CD4-positive, alpha-beta memory T cell (primary cell): ENCODE measurements around the gene MYO18A. TPM values are rescaled to one million over a fixed set of nuclear protein-coding genes. Genes with fewer than 3 reads are reported as not detected.

Experiments used
- CTCF ChIA-PET: fragments of 350-600 bp; sonication (Branson Sonifier 250); formaldehyde crosslinking; loops from one replicate; lab custom pipeline; 2021; ENCODE audit warnings: inconsistent platforms; ENCODE audit not compliant: partially characterized antibody; lab: Charles Lee
- POLR2A ChIA-PET: fragments of 350-600 bp; sonication (Branson Sonifier 250); formaldehyde crosslinking; loops from one replicate; lab custom pipeline; 2021; ENCODE audit not compliant: partially characterized antibody; lab: Charles Lee
- DNase-seq, 5 donors: peaks; one replicate each; pipeline versions ENCODE4 v3.0.0 to v3.0.0-alpha.2; 2020 to 2022; ENCODE audit warnings: mixed read lengths in 1 of 5
- H3K27ac ChIP-seq: one replicate; pipeline ENCODE4 v1.7.0; 2013; ENCODE audit warnings: low read depth, low read length
- H3K27me3 ChIP-seq: 2 replicates; pipeline ENCODE4 v1.7.0; 2013; ENCODE audit warnings: mild to moderate bottlenecking, low read length, moderate library complexity; ENCODE audit not compliant: insufficient read depth
- H3K36me3 ChIP-seq: 2 replicates; pipeline ENCODE4 v1.7.0; 2013; ENCODE audit warnings: mild to moderate bottlenecking, low read length, moderate library complexity; ENCODE audit not compliant: insufficient read depth
- H3K4me1 ChIP-seq: 2 replicates; pipeline ENCODE4 v1.7.0; 2013; ENCODE audit warnings: mild to moderate bottlenecking, low read length, moderate library complexity; ENCODE audit not compliant: insufficient read depth
- H3K4me3 ChIP-seq, 2 donors: one replicate each; pipeline ENCODE4 v1.7.0; 2013; ENCODE audit warnings: low read length in 2 of 2, mild to moderate bottlenecking in 1 of 2
- H3K9me3 ChIP-seq, 2 donors: one replicate each; pipeline ENCODE4 v1.7.0; 2013; ENCODE audit warnings: low read length in 2 of 2, control low read depth in 1 of 2; ENCODE audit not compliant: control insufficient read depth in 1 of 2
- H3K27ac Mint-ChIP-seq, 7 donors: one replicate each; pipeline ENCODE4 v1.8.0; 2020 to 2021; ENCODE audit warnings: mixed read lengths in 7 of 7, mild to moderate bottlenecking in 6 of 7, inconsistent platforms in 3 of 7, moderate library complexity in 3 of 7
- H3K27me3 Mint-ChIP-seq, 2 donors: one replicate each; pipeline ENCODE4 v1.8.0; 2020 to 2021; ENCODE audit warnings: mixed read lengths in 2 of 2
- H3K36me3 Mint-ChIP-seq, 2 donors: one replicate each; pipeline ENCODE4 v1.8.0; 2020 to 2021; ENCODE audit warnings: mixed read lengths in 2 of 2, inconsistent platforms in 1 of 2, mild to moderate bottlenecking in 1 of 2
- H3K4me1 Mint-ChIP-seq, 4 donors: one replicate each; pipeline ENCODE4 v1.8.0; 2020 to 2021; ENCODE audit warnings: mixed read lengths in 4 of 4, mild to moderate bottlenecking in 1 of 4
- H3K4me3 Mint-ChIP-seq, 8 donors: one replicate each; pipeline ENCODE4 v1.8.0; 2020 to 2021; ENCODE audit warnings: mixed read lengths in 8 of 8, mild to moderate bottlenecking in 7 of 8, moderate library complexity in 6 of 8, inconsistent platforms in 3 of 8
- H3K9me3 Mint-ChIP-seq, 8 donors: one replicate each; pipeline ENCODE4 v1.8.0; 2020 to 2021; ENCODE audit warnings: mixed read lengths in 8 of 8, mild to moderate bottlenecking in 5 of 8, inconsistent platforms in 3 of 8, moderate library complexity in 1 of 8
- intact Hi-C: fragments of 100-400 bp; cut with micrococcal nuclease; formaldehyde crosslinking; loops from one replicate; pipeline ENCODE4 v1.15.1; 2023
- polyA plus RNA-seq, 2 donors: library from polyadenylated mRNA; unstranded; fragments of 300-500 nt; fragmentation: Illumina TruSeq; gene quantifications; one replicate each; pipeline ENCODE4 v1.2.3, GENCODE V29; 2021
- total RNA-seq, 2 experiments: library from RNA; stranded (reverse); gene quantifications; one replicate each; pipeline ENCODE4 v1.2.3, GENCODE V29; 2021

MYO18A gene
- total and polyA plus RNA-seq, 4 experiments from 2014 or later, result 6.0 to 136 (median 89.5) TPM

GRCh38 chr17:29143894-29144293, 36.3 kb downstream of the MYO18A start:
- no peaks in the 10 kb centered on the region for H3K36me3 ChIP-seq
- H3K4me3 ChIP-seq, result no peak overlapping the region
- H3K27me3 Mint-ChIP-seq, result no peaks in the 10 kb centered on the region
- CTCF ChIA-PET, result interaction anchor here (1.4 to 17.1 kb wide), 6 partner anchors 12 to 76 kb away, joined by 4 to 465 read pairs (median 112); partner anchors contain the start of gene MYO18A
- peaks cover 36 to 74% (median 49%) of the 10 kb centered on the region in 4 donors for H3K4me1 Mint-ChIP-seq
- DNase-seq, result no peak
- peaks cover 49% of the 10 kb centered on the region for H3K4me1 ChIP-seq
- H3K27ac Mint-ChIP-seq, result peak overlapping the region in 5 of 7 donors; percentile 18 to 84 (median 72)
- H3K36me3 Mint-ChIP-seq, result peaks cover 0 to 6% of the 10 kb centered on the region in 2 donors
- intact Hi-C loops, result loop anchor here (5.0 to 10.0 kb wide), 2 partner anchors 391 to 427 kb away; partner anchors contain the start of genes RAB34 and RPL23A
- no peaks in the 10 kb centered on the region for H3K27me3 ChIP-seq
- H3K4me3 Mint-ChIP-seq, result peak overlapping the region in 1 of 8 donors; percentile 40
- H3K9me3 Mint-ChIP-seq, result no peaks in the 10 kb centered on the region
- no peak overlapping the region for H3K27ac ChIP-seq
- POLR2A ChIA-PET, result interaction anchor here (0.7 to 3.1 kb wide), 3 partner anchors 19 to 150 kb away, joined by 3 to 18 read pairs (median 3); partner anchors contain the start of gene NUFIP2
- H3K9me3 ChIP-seq, result no peaks in the 10 kb centered on the region

GRCh38 chr17:29141514-29141876, 38.7 kb downstream of the MYO18A start:
- peak overlapping the region; percentile 81 for H3K27ac ChIP-seq
- Mint-ChIP-seq H3K27ac (peak overlapping the region; percentile 91 to 99 (median 97)), H3K36me3 (peaks cover 7 to 23% of the 10 kb centered on the region in 2 donors), H3K27me3 (no peaks in the 10 kb centered on the region), H3K4me1 (peaks cover 52 to 83% (median 65%) of the 10 kb centered on the region in 4 donors), H3K9me3 (no peaks in the 10 kb centered on the region), H3K4me3 (peak overlapping the region; percentile 90 to 98 (median 92))
- POLR2A ChIA-PET, result interaction anchor here (0.6 to 4.0 kb wide), 11 partner anchors 11 to 194 kb away, joined by 3 to 32 read pairs (median 6); partner anchors contain the start of gene MYO18A
- peak overlapping the region; percentile 55 to 72 for H3K4me3 ChIP-seq
- H3K4me1 ChIP-seq, result peaks cover 67% of the 10 kb centered on the region
- CTCF ChIA-PET, result interaction anchor here (3.1 to 17.1 kb wide), 5 partner anchors 7 to 78 kb away, joined by 12 to 465 read pairs (median 44); partner anchors contain the start of gene MYO18A
- no peaks in the 10 kb centered on the region for H3K27me3 ChIP-seq
- intact Hi-C loops, result loop anchor here (1.0 to 10.0 kb wide), 4 partner anchors 17 to 424 kb away; partner anchors contain the start of genes NUFIP2, RAB34 and RPL23A
- no peaks in the 10 kb centered on the region for H3K9me3 ChIP-seq
- no peak for DNase-seq
- peaks cover 4% of the 10 kb centered on the region for H3K36me3 ChIP-seq

GRCh38 chr17:29140631-29141513, 39.3 kb downstream of the MYO18A start:
- intact Hi-C loops, result loop anchor here (1.0 to 10.0 kb wide), 6 partner anchors 7 to 424 kb away; partner anchors contain the start of genes NUFIP2, RAB34 and RPL23A
- no peaks in the 10 kb centered on the region for H3K27me3 Mint-ChIP-seq
- H3K27me3 ChIP-seq, result no peaks in the 10 kb centered on the region
- H3K9me3 ChIP-seq, result no peaks in the 10 kb centered on the region
- DNase-seq, result peak; percentile 55 to 84 (median 60)
- peaks cover 52 to 84% (median 69%) of the 10 kb centered on the region in 4 donors for H3K4me1 Mint-ChIP-seq
- peaks cover 7% of the 10 kb centered on the region for H3K36me3 ChIP-seq
- H3K36me3 Mint-ChIP-seq, result peaks cover 11 to 26% of the 10 kb centered on the region in 2 donors
- peak overlapping the region; percentile 55 to 72 for H3K4me3 ChIP-seq
- peaks cover 71% of the 10 kb centered on the region for H3K4me1 ChIP-seq
- H3K27ac Mint-ChIP-seq, result peak overlapping the region; percentile 91 to 99 (median 97)
- ChIA-PET CTCF (interaction anchor here (0.8 to 17.1 kb wide), 10 partner anchors 8 to 189 kb away, joined by 3 to 465 read pairs (median 18); partner anchors contain the start of genes MYO18A and PHF12), POLR2A (interaction anchor here (0.6 to 4.4 kb wide), 23 partner anchors 9 to 545 kb away, joined by 3 to 50 read pairs (median 6); partner anchors contain the start of genes MYO18A, NUFIP2, PHF12 and RPL23A)
- no peaks in the 10 kb centered on the region for H3K9me3 Mint-ChIP-seq
- H3K27ac ChIP-seq, result peak overlapping the region; percentile 81
- H3K4me3 Mint-ChIP-seq, result peak overlapping the region; percentile 90 to 98 (median 92)

GRCh38 chr17:29140051-29140621, 40.1 kb downstream of the MYO18A start:
- H3K27ac Mint-ChIP-seq, result peak overlapping the region; percentile 91 to 99 (median 97)
- peak; percentile 65 to 92 (median 69) for DNase-seq
- H3K27ac ChIP-seq, result peak overlapping the region; percentile 81
- no peaks in the 10 kb centered on the region for H3K27me3 ChIP-seq
- POLR2A ChIA-PET, result interaction anchor here (0.7 to 4.4 kb wide), 17 partner anchors 9 to 475 kb away, joined by 3 to 50 read pairs (median 10); partner anchors contain the start of genes NUFIP2, PHF12 and RPL23A
- peaks cover 14% of the 10 kb centered on the region for H3K36me3 ChIP-seq
- H3K9me3 ChIP-seq, result no peaks in the 10 kb centered on the region
- peaks cover 49 to 82% (median 63%) of the 10 kb centered on the region in 4 donors for H3K4me1 Mint-ChIP-seq
- intact Hi-C loops, result loop anchor here (1.0 to 10.0 kb wide), 5 partner anchors 8 to 423 kb away; partner anchors contain the start of genes NUFIP2, RAB34 and RPL23A
- peaks cover 16 to 30% of the 10 kb centered on the region in 2 donors for H3K36me3 Mint-ChIP-seq
- CTCF ChIA-PET, result interaction anchor here (0.8 to 17.1 kb wide), 10 partner anchors 9 to 189 kb away, joined by 3 to 465 read pairs (median 17); partner anchors contain the start of genes MYO18A and PHF12
- H3K9me3 Mint-ChIP-seq, result no peaks in the 10 kb centered on the region
- no peaks in the 10 kb centered on the region for H3K27me3 Mint-ChIP-seq
- H3K4me3 ChIP-seq, result peak overlapping the region; percentile 55 to 72
- peaks cover 69% of the 10 kb centered on the region for H3K4me1 ChIP-seq
- peak overlapping the region; percentile 90 to 98 (median 92) for H3K4me3 Mint-ChIP-seq

- no peaks in the 10 kb centered on the region for H3K27me3 Mint-ChIP-seq
- H3K27ac ChIP-seq, result peak overlapping the region; percentile 81
- no peaks in the 10 kb centered on the region for H3K27me3 ChIP-seq
- POLR2A ChIA-PET, result interaction anchor here (0.6 to 4.4 kb wide), 15 partner anchors 9 to 189 kb away, joined by 3 to 50 read pairs (median 11); partner anchors contain the start of genes NUFIP2 and PHF12
- DNase-seq, result peak in 4 of 5 donors; percentile 18 to 51 (median 21)
- intact Hi-C loops, result no loop called here
- H3K9me3 Mint-ChIP-seq, result no peaks in the 10 kb centered on the region
- peak overlapping the region; percentile 91 to 99 (median 97) for H3K27ac Mint-ChIP-seq
- H3K4me3 Mint-ChIP-seq, result peak overlapping the region; percentile 90 to 98 (median 92)
- peak overlapping the region; percentile 55 to 72 for H3K4me3 ChIP-seq
- H3K36me3 ChIP-seq, result peaks cover 14% of the 10 kb centered on the region
- peaks cover 16 to 32% of the 10 kb centered on the region in 2 donors for H3K36me3 Mint-ChIP-seq
- CTCF ChIA-PET, result interaction anchor here (1.0 to 17.1 kb wide), 10 partner anchors 8 to 412 kb away, joined by 3 to 465 read pairs (median 17); partner anchors contain the start of genes MYO18A and PHF12
- peaks cover 66% of the 10 kb centered on the region for H3K4me1 ChIP-seq
- no peaks in the 10 kb centered on the region for H3K9me3 ChIP-seq
- H3K4me1 Mint-ChIP-seq, result peaks cover 45 to 77% (median 58%) of the 10 kb centered on the region in 4 donors
These were observed 41.1 kb downstream of the MYO18A start for GRCh38 chr17:29138971-29139691.
